Measurements from ENCODE around the gene ICAM3. TPM values are rescaled to one million over a fixed set of nuclear protein-coding genes. Genes with fewer than 3 reads are reported as not detected.

Gene ICAM3
- total RNA-seq, 6 donors from 2014 or later: 12.7 to 53.9 (median 20.5) TPM

GRCh38 chr19:10328558-10329429 lies 10.6 kb downstream of the ICAM3 start:
- Histone ChIP-seq H3K27me3 (no peaks in the 10 kb centered on the region), H3K4me1 (peaks cover 11 to 24% (median 15%) of the 10 kb centered on the region in 4 donors), H3K4me3 (no peak overlapping the region), H3K36me3 (peaks cover 30 to 68% (median 64%) of the 10 kb centered on the region in 4 donors), H3K9me3 (no peaks in the 10 kb centered on the region), H3K27ac (no peak overlapping the region)
- 94 to 96% methylated on average over 25 to 40 of the region's 41 CpGs for WGBS, 2 donors
- ATAC-seq (ENCODE audit: low FRiP score in 2 of 2) (no peak), DNase-seq (peak in 1 of 2 donors; percentile 70)
- TF ChIP-seq POLR2AphosphoS5 (IDR thresholded peaks at IDR 0.05) (no peak), EP300 (IDR thresholded peaks at IDR 0.05) (no peak), CTCF (IDR thresholded peaks at IDR 0.05) (no peak), POLR2A (IDR thresholded peaks at IDR 0.05) (no peak)

GRCh38 chr19:10327793-10328192 lies 11.6 kb downstream of the ICAM3 start:
- DNase-seq: no peak
- H3K27me3 ChIP-seq: no peaks in the 10 kb centered on the region
- WGBS, 2 donors: 91 to 96% methylated on average over 4 to 5 of the region's 7 CpGs

GRCh38 chr19:10325732-10326131 lies 13.7 kb downstream of the ICAM3 start:
- H3K36me3 ChIP-seq: peaks cover 46 to 98% (median 93%) of the 10 kb centered on the region in 4 donors
- WGBS, 2 donors: 92 to 94% methylated on average over 8 of the region's 8 CpGs

More at GRCh38 chr19:10327793-10328192, 11.6 kb downstream of the ICAM3 start:
- H3K9me3 ChIP-seq: no peaks in the 10 kb centered on the region
- H3K36me3 ChIP-seq: peaks cover 32 to 78% (median 72%) of the 10 kb centered on the region in 4 donors
- H3K27ac ChIP-seq: no peak overlapping the region
- TF ChIP-seq EP300 (IDR thresholded peaks at IDR 0.05) (no peak), POLR2AphosphoS5 (IDR thresholded peaks at IDR 0.05) (no peak), POLR2A (IDR thresholded peaks at IDR 0.05) (no peak), CTCF (IDR thresholded peaks at IDR 0.05) (no peak)
- H3K4me1 ChIP-seq: peaks cover 10 to 19% (median 12%) of the 10 kb centered on the region in 4 donors
- no peak for ATAC-seq (ENCODE audit: low FRiP score in 2 of 2)
- no peak overlapping the region for H3K4me3 ChIP-seq

GRCh38 chr19:10321874-10322835 lies 17.3 kb downstream of the ICAM3 start:
- Histone ChIP-seq H3K27me3 (no peaks in the 10 kb centered on the region), H3K4me3 (no peak overlapping the region), H3K9me3 (no peaks in the 10 kb centered on the region), H3K4me1 (no peaks in the 10 kb centered on the region), H3K27ac (no peak overlapping the region), H3K36me3 (peaks cover 42 to 100% (median 95%) of the 10 kb centered on the region in 4 donors)
- 97% methylated on average over 14 to 18 of the region's 19 CpGs for WGBS, 2 donors
- ATAC-seq (ENCODE audit: low FRiP score in 2 of 2) (peak in 1 of 2 donors; percentile 7), DNase-seq (peak in 1 of 2 donors; percentile 59)
- no peak for TF ChIP-seq EP300 (IDR thresholded peaks at IDR 0.05)
- TF ChIP-seq CTCF (IDR thresholded peaks at IDR 0.05): no peak
- TF ChIP-seq POLR2A (IDR thresholded peaks at IDR 0.05): no peak
- no peak for TF ChIP-seq POLR2AphosphoS5 (IDR thresholded peaks at IDR 0.05)

More at GRCh38 chr19:10325732-10326131, 13.7 kb downstream of the ICAM3 start:
- DNase-seq (no peak), ATAC-seq (ENCODE audit: low FRiP score in 2 of 2) (no peak)
- TF ChIP-seq POLR2AphosphoS5 (IDR thresholded peaks at IDR 0.05): no peak
- TF ChIP-seq CTCF (IDR thresholded peaks at IDR 0.05): no peak
- TF ChIP-seq EP300 (IDR thresholded peaks at IDR 0.05): no peak
- no peak for TF ChIP-seq POLR2A (IDR thresholded peaks at IDR 0.05)
- Histone ChIP-seq H3K4me1 (peaks cover 0 to 4% (median 0%) of the 10 kb centered on the region in 4 donors), H3K9me3 (no peaks in the 10 kb centered on the region), H3K27ac (no peak overlapping the region), H3K27me3 (no peaks in the 10 kb centered on the region), H3K4me3 (no peak overlapping the region)
